ENCODE data around the gene KLC3.

KLC3 gene

DNA sequence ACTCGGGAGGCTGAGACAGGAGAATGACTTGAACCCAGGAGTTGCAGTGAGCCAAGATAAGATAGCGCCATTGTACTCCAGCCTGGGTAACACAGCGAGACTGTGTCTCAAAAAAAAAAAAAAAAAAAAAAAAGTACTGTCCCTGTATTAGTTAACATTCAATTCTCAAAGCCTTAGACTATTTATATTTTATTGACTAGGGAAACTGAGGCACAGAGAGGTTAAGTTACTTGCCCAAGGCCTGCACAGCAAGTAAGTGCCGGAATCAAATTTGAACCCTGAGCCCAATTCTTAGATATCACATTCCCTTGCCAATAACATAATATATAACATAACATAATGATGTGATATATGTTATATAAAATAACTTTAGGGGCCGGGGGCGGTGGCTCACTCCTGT, 921 bp upstream of the KLC3 start:
- H3K27me3 Mint-ChIP-seq (ENCODE audit: low read depth, poor library complexity) = peaks cover 33% of the 10 kb centered on the region
- H3K9me3 Mint-ChIP-seq = no peaks in the 10 kb centered on the region
- H3K4me1 Mint-ChIP-seq = peaks cover 5% of the 10 kb centered on the region
- no peak for DNase-seq
- H3K36me3 Mint-ChIP-seq (ENCODE audit: low read depth) = no peaks in the 10 kb centered on the region
- H3K4me3 Mint-ChIP-seq = peak overlapping the region; percentile 79
- TF ChIP-seq, protein P1, sequence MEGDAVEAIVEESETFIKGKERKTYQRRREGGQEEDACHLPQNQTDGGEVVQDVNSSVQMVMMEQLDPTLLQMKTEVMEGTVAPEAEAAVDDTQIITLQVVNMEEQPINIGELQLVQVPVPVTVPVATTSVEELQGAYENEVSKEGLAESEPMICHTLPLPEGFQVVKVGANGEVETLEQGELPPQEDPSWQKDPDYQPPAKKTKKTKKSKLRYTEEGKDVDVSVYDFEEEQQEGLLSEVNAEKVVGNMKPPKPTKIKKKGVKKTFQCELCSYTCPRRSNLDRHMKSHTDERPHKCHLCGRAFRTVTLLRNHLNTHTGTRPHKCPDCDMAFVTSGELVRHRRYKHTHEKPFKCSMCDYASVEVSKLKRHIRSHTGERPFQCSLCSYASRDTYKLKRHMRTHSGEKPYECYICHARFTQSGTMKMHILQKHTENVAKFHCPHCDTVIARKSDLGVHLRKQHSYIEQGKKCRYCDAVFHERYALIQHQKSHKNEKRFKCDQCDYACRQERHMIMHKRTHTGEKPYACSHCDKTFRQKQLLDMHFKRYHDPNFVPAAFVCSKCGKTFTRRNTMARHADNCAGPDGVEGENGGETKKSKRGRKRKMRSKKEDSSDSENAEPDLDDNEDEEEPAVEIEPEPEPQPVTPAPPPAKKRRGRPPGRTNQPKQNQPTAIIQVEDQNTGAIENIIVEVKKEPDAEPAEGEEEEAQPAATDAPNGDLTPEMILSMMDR (IDR thresholded peaks at IDR 0.05) = no peak
- H3K27ac Mint-ChIP-seq = no peak overlapping the region

GRCh38 chr19:45340899-45341453, 426 bp downstream of the KLC3 start:
- H3K4me1 Mint-ChIP-seq = peaks cover 5% of the 10 kb centered on the region
- H3K36me3 Mint-ChIP-seq (ENCODE audit: low read depth) = no peaks in the 10 kb centered on the region
- DNase-seq = no peak
- H3K4me3 Mint-ChIP-seq = no peak overlapping the region
- TF ChIP-seq, protein P1 (IDR thresholded peaks at IDR 0.05) = no peak
- H3K27me3 Mint-ChIP-seq (ENCODE audit: low read depth, poor library complexity) = peaks cover 40% of the 10 kb centered on the region
- H3K27ac Mint-ChIP-seq = no peak overlapping the region
- H3K9me3 Mint-ChIP-seq = no peaks in the 10 kb centered on the region

- no peak overlapping the region for H3K4me3 Mint-ChIP-seq
- no peaks in the 10 kb centered on the region for H3K36me3 Mint-ChIP-seq (ENCODE audit: low read depth)
- peaks cover 5% of the 10 kb centered on the region for H3K4me1 Mint-ChIP-seq
- H3K27ac Mint-ChIP-seq = no peak overlapping the region
- DNase-seq = no peak
- TF ChIP-seq, protein P1 (IDR thresholded peaks at IDR 0.05) = no peak
- no peaks in the 10 kb centered on the region for H3K9me3 Mint-ChIP-seq
- peaks cover 41% of the 10 kb centered on the region for H3K27me3 Mint-ChIP-seq (ENCODE audit: low read depth, poor library complexity)
Measured at GRCh38 chr19:45342911-45343310, 2.4 kb downstream of the KLC3 start.

DNA sequence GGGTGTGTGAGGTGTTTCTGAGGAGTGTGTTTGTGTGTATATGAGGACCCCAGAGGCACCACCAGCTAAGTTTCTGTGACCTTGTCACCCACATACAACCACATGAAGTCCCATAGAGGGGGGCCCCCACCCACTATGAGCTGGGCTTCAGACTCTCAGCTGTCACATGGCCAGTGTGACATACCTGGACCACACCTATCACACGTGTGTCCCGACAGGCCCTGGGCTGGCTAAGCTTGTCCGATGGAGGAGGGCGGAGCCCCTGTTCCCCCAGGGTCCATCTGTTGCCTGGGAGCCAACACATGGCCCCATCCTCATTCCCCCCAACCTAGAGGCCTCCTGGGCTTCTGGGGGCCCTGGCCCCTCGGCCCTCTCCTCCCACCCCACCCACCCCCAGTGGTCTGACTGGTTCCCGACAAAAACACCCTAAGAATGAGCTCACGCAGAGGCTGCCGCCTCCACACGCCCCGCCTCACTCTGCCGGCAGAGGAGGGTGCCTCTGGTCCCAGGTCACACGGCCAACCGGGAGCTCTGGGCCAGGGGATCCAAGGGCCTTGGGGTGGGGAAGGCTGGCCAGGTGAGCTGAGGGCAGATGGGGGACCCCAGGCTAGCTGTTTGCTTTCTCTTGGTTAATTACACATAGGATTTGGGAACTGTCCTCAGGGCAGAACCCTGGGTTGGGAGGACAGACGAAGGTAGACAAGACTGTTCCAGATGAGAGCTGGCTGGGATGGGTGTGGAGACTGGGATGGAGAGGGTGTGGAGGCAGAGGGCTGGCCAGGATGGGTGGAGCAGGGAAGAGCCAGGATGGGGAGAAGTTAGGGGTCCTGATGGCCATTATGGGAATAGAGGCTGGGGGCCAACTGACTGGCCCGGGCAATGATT, 4.3 kb downstream of the KLC3 start:
- Mint-ChIP-seq H3K4me1 (peaks cover 5% of the 10 kb centered on the region), H3K9me3 (no peaks in the 10 kb centered on the region), H3K4me3 (no peak overlapping the region), H3K36me3 (ENCODE audit: low read depth) (no peaks in the 10 kb centered on the region), H3K27ac (no peak overlapping the region), H3K27me3 (ENCODE audit: low read depth, poor library complexity) (peaks cover 23% of the 10 kb centered on the region)
- TF ChIP-seq, protein P1 (IDR thresholded peaks at IDR 0.05) = no peak
- DNase-seq = no peak

DNA sequence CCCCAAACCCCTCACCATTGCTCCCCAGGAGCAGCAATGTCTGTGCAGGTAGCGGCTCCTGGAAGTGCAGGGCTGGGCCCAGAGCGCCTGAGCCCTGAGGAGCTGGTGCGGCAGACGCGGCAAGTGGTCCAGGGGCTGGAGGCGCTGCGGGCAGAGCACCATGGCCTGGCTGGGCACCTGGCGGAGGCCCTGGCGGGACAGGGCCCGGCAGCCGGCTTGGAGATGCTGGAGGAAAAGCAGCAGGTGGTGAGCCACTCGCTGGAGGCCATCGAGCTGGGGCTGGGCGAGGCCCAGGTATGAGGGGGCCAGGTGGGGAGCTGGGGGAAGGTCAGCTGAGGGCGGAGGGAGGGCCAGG, 4.9 kb downstream of the KLC3 start:
- H3K27me3 Mint-ChIP-seq (ENCODE audit: low read depth, poor library complexity) = peaks cover 16% of the 10 kb centered on the region
- no peak for DNase-seq
- no peak overlapping the region for H3K4me3 Mint-ChIP-seq
- H3K4me1 Mint-ChIP-seq = no peaks in the 10 kb centered on the region
- H3K27ac Mint-ChIP-seq = no peak overlapping the region
- H3K36me3 Mint-ChIP-seq (ENCODE audit: low read depth) = no peaks in the 10 kb centered on the region
- no peaks in the 10 kb centered on the region for H3K9me3 Mint-ChIP-seq
- TF ChIP-seq, protein P1 (IDR thresholded peaks at IDR 0.05) = no peak

DNA sequence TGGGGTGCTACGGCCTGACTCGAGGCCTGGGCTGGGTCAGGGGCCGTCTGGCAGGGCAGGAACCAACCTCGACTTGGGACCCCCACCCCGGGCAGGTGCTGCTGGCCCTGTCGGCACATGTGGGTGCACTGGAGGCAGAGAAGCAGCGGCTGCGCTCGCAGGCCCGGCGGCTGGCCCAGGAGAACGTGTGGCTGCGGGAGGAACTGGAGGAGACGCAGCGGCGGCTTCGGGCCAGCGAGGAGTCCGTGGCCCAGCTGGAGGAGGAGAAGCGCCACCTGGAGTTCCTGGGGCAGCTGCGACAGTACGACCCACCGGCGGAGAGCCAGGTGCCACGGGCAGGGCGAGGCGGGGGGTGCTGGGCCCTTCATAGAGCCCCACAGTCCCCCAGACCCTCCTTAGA, 5.9 kb downstream of the KLC3 start:
- no peak overlapping the region for H3K4me3 Mint-ChIP-seq
- H3K27me3 Mint-ChIP-seq (ENCODE audit: low read depth, poor library complexity) = peaks cover 16% of the 10 kb centered on the region
- TF ChIP-seq, protein P1 (IDR thresholded peaks at IDR 0.05) = no peak
- H3K4me1 Mint-ChIP-seq = no peaks in the 10 kb centered on the region
- H3K9me3 Mint-ChIP-seq = no peaks in the 10 kb centered on the region
- H3K36me3 Mint-ChIP-seq (ENCODE audit: low read depth) = no peaks in the 10 kb centered on the region
- H3K27ac Mint-ChIP-seq = no peak overlapping the region
- no peak for DNase-seq

Data from nephron progenitor cell (in vitro differentiated cells).